ENCODE results near the gene PCDHA2.

GRCh38 chr5:140842798-140843733, 48.4 kb downstream of the PCDHA2 start:
- TF ChIP-seq CTCF (IDR thresholded peaks at IDR 0.05; ENCODE audit: poor library complexity, severe bottlenecking) (no peak), TAF1 (IDR thresholded peaks at IDR 0.05; ENCODE audit: low read depth) (no peak), EZH2 (IDR thresholded peaks at IDR 0.05; ENCODE audit: borderline replicate concordance, insufficient read depth, low read length, poor library complexity, severe bottlenecking) (no peak), RAD21 (conservative IDR thresholded peaks at IDR 0.05) (no peak), REST (IDR thresholded peaks at IDR 0.05; ENCODE audit: borderline replicate concordance) (no peak), POLR2AphosphoS5 (IDR thresholded peaks at IDR 0.05) (no peak), SMC3 (conservative IDR thresholded peaks at IDR 0.05; ENCODE audit: poor library complexity) (no peak), MXI1 (conservative IDR thresholded peaks at IDR 0.05; ENCODE audit: poor library complexity, severe bottlenecking) (no peak), EP300 (conservative IDR thresholded peaks at IDR 0.05; ENCODE audit: poor library complexity, severe bottlenecking) (no peak)

All from neural cell (in vitro differentiated cells).